ENCODE measurements around the gene SYT7. TPM values are rescaled to one million over a fixed set of nuclear protein-coding genes. Genes with fewer than 3 reads are reported as not detected.

SYT7 gene
- total RNA-seq, 4 donors from 2014 or later = 5.4 to 8.4 (median 7.5) TPM

DNA sequence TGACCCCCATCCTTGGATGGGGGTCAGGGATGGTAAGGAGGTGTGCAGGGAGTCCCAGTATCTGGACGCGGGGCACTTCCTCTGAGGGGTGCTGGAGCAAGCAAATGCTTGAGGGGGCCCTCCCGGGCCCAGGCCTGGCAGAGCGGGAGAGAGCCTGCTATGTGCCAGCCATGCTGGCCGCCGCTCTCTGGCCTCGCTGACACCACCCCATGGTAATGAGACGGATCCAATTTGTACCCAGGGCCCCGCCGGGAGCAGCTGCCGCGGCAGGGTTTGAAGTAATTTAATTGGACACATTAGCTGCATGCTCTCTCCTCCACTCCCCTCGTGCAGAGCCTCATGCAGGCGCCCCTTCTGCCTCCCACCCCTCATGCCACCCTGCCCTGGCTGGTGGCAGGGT, 6.3 kb downstream of the SYT7 start:
- TF ChIP-seq EP300 (IDR thresholded peaks at IDR 0.05) = no peak
- TF ChIP-seq POLR2A (IDR thresholded peaks at IDR 0.05) = no peak
- no peak for TF ChIP-seq POLR2AphosphoS5 (IDR thresholded peaks at IDR 0.05)
- TF ChIP-seq, protein P1, sequence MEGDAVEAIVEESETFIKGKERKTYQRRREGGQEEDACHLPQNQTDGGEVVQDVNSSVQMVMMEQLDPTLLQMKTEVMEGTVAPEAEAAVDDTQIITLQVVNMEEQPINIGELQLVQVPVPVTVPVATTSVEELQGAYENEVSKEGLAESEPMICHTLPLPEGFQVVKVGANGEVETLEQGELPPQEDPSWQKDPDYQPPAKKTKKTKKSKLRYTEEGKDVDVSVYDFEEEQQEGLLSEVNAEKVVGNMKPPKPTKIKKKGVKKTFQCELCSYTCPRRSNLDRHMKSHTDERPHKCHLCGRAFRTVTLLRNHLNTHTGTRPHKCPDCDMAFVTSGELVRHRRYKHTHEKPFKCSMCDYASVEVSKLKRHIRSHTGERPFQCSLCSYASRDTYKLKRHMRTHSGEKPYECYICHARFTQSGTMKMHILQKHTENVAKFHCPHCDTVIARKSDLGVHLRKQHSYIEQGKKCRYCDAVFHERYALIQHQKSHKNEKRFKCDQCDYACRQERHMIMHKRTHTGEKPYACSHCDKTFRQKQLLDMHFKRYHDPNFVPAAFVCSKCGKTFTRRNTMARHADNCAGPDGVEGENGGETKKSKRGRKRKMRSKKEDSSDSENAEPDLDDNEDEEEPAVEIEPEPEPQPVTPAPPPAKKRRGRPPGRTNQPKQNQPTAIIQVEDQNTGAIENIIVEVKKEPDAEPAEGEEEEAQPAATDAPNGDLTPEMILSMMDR (IDR thresholded peaks at IDR 0.05) = no peak
- Histone ChIP-seq H3K4me1 (peaks cover 2% of the 10 kb centered on the region), H3K27me3 (peaks cover 34% of the 10 kb centered on the region), H3K4me3 (no peak overlapping the region), H3K27ac (no peak overlapping the region), H3K9me3 (no peaks in the 10 kb centered on the region), H3K36me3 (no peaks in the 10 kb centered on the region)
- no peak for DNase-seq (ENCODE audit: low spot score in 2 of 2)
- WGBS = no CpG with 5 or more reads among the region's 14 CpGs

- 65% methylated on average over 5 of the region's 5 CpGs for WGBS
- Histone ChIP-seq H3K27me3 (peaks cover 40% of the 10 kb centered on the region), H3K36me3 (no peaks in the 10 kb centered on the region), H3K27ac (no peak overlapping the region), H3K4me1 (peaks cover 3% of the 10 kb centered on the region), H3K9me3 (no peaks in the 10 kb centered on the region), H3K4me3 (no peak overlapping the region)
- no peak for DNase-seq (ENCODE audit: low spot score in 2 of 2)
- no peak for TF ChIP-seq POLR2AphosphoS5 (IDR thresholded peaks at IDR 0.05)
- TF ChIP-seq, protein P1 (IDR thresholded peaks at IDR 0.05) = no peak
- no peak for TF ChIP-seq EP300 (IDR thresholded peaks at IDR 0.05)
- TF ChIP-seq POLR2A (IDR thresholded peaks at IDR 0.05) = no peak
These were observed 8.0 kb downstream of the SYT7 start for GRCh38 chr11:61572913-61573312.

GRCh38 chr11:61571869-61572268, 9.0 kb downstream of the SYT7 start:
- H3K27ac ChIP-seq = no peak overlapping the region
- H3K27me3 ChIP-seq = peaks cover 44% of the 10 kb centered on the region
- WGBS = 57% methylated on average over 1 of the region's 3 CpGs
- no peak for DNase-seq (ENCODE audit: low spot score in 2 of 2)
- no peaks in the 10 kb centered on the region for H3K36me3 ChIP-seq
- peaks cover 5% of the 10 kb centered on the region for H3K4me1 ChIP-seq
- no peaks in the 10 kb centered on the region for H3K9me3 ChIP-seq
- no peak overlapping the region for H3K4me3 ChIP-seq
- TF ChIP-seq EP300 (IDR thresholded peaks at IDR 0.05) (no peak), POLR2A (IDR thresholded peaks at IDR 0.05) (no peak)

DNA sequence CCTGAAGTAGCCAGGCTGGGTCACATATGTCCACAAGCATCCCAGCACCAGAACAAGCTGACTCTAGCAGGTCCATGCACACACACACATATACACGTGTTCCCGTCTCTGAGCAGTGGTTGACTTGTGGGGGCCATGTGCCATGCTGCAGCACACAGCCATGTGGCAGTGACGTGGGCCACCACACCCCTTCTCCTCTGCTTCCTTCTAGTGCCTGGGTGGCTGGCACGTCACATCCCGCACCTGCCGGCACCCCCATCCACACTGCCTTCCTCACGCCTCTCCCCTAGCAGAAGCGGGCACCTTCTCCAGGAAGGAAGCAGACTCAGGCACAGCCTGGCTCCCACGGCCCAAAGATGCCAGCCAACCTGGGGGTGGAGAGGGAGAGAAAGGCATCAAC, 9.5 kb downstream of the SYT7 start:
- H3K36me3 ChIP-seq = no peaks in the 10 kb centered on the region
- H3K27ac ChIP-seq = no peak overlapping the region
- TF ChIP-seq POLR2AphosphoS5 (IDR thresholded peaks at IDR 0.05) = no peak
- TF ChIP-seq EP300 (IDR thresholded peaks at IDR 0.05) = no peak
- TF ChIP-seq, protein P1 (IDR thresholded peaks at IDR 0.05) = no peak
- TF ChIP-seq POLR2A (IDR thresholded peaks at IDR 0.05) = no peak
- H3K9me3 ChIP-seq = no peaks in the 10 kb centered on the region
- no peak for DNase-seq (ENCODE audit: low spot score in 2 of 2)
- WGBS = 91% methylated on average over 9 of the region's 9 CpGs
- no peak overlapping the region for H3K4me3 ChIP-seq
- peaks cover 47% of the 10 kb centered on the region for H3K27me3 ChIP-seq
- H3K4me1 ChIP-seq = peaks cover 5% of the 10 kb centered on the region

- no peak for DNase-seq (ENCODE audit: low spot score in 2 of 2)
- Histone ChIP-seq H3K27me3 (peaks cover 52% of the 10 kb centered on the region), H3K9me3 (no peaks in the 10 kb centered on the region), H3K36me3 (no peaks in the 10 kb centered on the region), H3K4me3 (no peak overlapping the region), H3K27ac (no peak overlapping the region), H3K4me1 (peaks cover 5% of the 10 kb centered on the region)
- TF ChIP-seq POLR2AphosphoS5 (IDR thresholded peaks at IDR 0.05) = no peak
- TF ChIP-seq EP300 (IDR thresholded peaks at IDR 0.05) = no peak
- TF ChIP-seq, protein P1 (IDR thresholded peaks at IDR 0.05) = no peak
- no peak for TF ChIP-seq POLR2A (IDR thresholded peaks at IDR 0.05)
- 66% methylated on average over 9 of the region's 10 CpGs for WGBS
These were observed 11.2 kb downstream of the SYT7 start for GRCh38 chr11:61569701-61570100.

DNA sequence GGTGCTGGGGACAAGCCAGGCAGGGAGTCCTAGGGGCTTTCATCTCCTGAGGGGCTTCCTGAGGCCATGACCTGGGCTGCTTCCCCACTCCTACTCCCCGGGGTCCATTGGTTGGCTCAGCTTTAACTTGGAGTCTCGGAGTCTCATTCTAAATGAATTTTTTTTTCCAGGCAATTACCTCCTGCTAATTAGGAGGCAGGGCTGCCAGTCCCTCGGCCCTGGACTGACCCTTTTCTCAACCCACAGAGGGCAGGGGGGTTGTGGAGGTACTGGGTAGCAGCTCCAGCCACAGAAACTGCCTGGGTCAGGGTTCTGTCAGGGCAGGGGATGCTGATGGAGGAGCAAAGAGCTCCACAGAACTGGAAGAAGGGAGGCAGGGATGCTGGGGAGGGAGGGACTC, 11.9 kb downstream of the SYT7 start:
- Histone ChIP-seq H3K27ac (no peak overlapping the region), H3K36me3 (no peaks in the 10 kb centered on the region), H3K27me3 (peaks cover 57% of the 10 kb centered on the region)

More for the DNA sequence above, 11.9 kb downstream of the SYT7 start:
- WGBS = 46% methylated on average over 3 of the region's 3 CpGs
- Histone ChIP-seq H3K4me3 (no peak overlapping the region), H3K4me1 (peaks cover 5% of the 10 kb centered on the region), H3K9me3 (no peaks in the 10 kb centered on the region)
- no peak for TF ChIP-seq POLR2AphosphoS5 (IDR thresholded peaks at IDR 0.05)
- TF ChIP-seq, protein P1 (IDR thresholded peaks at IDR 0.05) = no peak
- no peak for TF ChIP-seq POLR2A (IDR thresholded peaks at IDR 0.05)
- no peak for TF ChIP-seq EP300 (IDR thresholded peaks at IDR 0.05)
- DNase-seq (ENCODE audit: low spot score in 2 of 2) = no peak
